GM18519 (cell line): ENCODE data around the gene AKIRIN2.
A peak's percentile ranks its signal among the peaks of the same experiment; 100 is the strongest.
"Not testable (repeated sequence)": the region's sequence is repeated elsewhere in the genome, so short reads cannot be mapped to it uniquely, and the experiment has no call there.

Experiments used
- ATAC-seq: cut with Tn5 transposase; IDR thresholded peaks from one replicate; pipeline ENCODE4 v1.9.1; 2021; ENCODE audit warnings: mild to moderate bottlenecking, moderate library complexity; ENCODE audit not compliant: unreplicated experiment, low FRiP score

Gene AKIRIN2

GRCh38 chr6:87692086-87692485 is 9.9 kb downstream of the AKIRIN2 start:
- ATAC-seq: no peak

GRCh38 chr6:87690441-87690840 is 11.6 kb downstream of the AKIRIN2 start:
- ATAC-seq: no peak

GRCh38 chr6:87687893-87688292 is 14.1 kb downstream of the AKIRIN2 start:
- ATAC-seq: not testable (repeated sequence)

- ATAC-seq: no peak
These were observed 14.7 kb downstream of the AKIRIN2 start for GRCh38 chr6:87687296-87687695.

- ATAC-seq: not testable (repeated sequence)
These were observed 15.3 kb downstream of the AKIRIN2 start for GRCh38 chr6:87686636-87687205.

GRCh38 chr6:87684895-87685654 is 17.0 kb downstream of the AKIRIN2 start:
- no peak for ATAC-seq

- no peak for ATAC-seq
These were observed 18.1 kb downstream of the AKIRIN2 start for GRCh38 chr6:87683890-87684289.

GRCh38 chr6:87682310-87682709 is 19.7 kb downstream of the AKIRIN2 start:
- ATAC-seq: peak; percentile 71

- ATAC-seq: no peak
These were observed 26.9 kb downstream of the AKIRIN2 start for GRCh38 chr6:87675004-87675681.

- ATAC-seq: no peak
These were observed 27.7 kb downstream of the AKIRIN2 start for GRCh38 chr6:87674290-87674689.

GRCh38 chr6:87673237-87673636 is 28.8 kb downstream of the AKIRIN2 start:
- ATAC-seq: no peak

- no peak for ATAC-seq
These were observed 29.4 kb downstream of the AKIRIN2 start for GRCh38 chr6:87672641-87673040.

- no peak for ATAC-seq
These were observed 30.4 kb downstream of the AKIRIN2 start for GRCh38 chr6:87671555-87672029.

- no peak for ATAC-seq
These were observed 31.3 kb downstream of the AKIRIN2 start for GRCh38 chr6:87670707-87671106.

- no peak for ATAC-seq
These were observed 33.0 kb downstream of the AKIRIN2 start for GRCh38 chr6:87669051-87669450.

GRCh38 chr6:87668013-87668412 is 34.0 kb downstream of the AKIRIN2 start:
- no peak for ATAC-seq

GRCh38 chr6:87667032-87667431 is 35.0 kb downstream of the AKIRIN2 start:
- ATAC-seq: no peak

- no peak for ATAC-seq
These were observed 37.0 kb downstream of the AKIRIN2 start for GRCh38 chr6:87664921-87665485.

- ATAC-seq: no peak
These were observed 38.6 kb downstream of the AKIRIN2 start for GRCh38 chr6:87663434-87663833.

- no peak for ATAC-seq
These were observed 40.5 kb downstream of the AKIRIN2 start for GRCh38 chr6:87661503-87661902.

- ATAC-seq: no peak
These were observed 41.0 kb downstream of the AKIRIN2 start for GRCh38 chr6:87661016-87661415.
